Stimulated activated CD4-positive, alpha-beta T cell treated with anti-CD3 and anti-CD28 coated beads, Interleukin-1b, Interleukin-23, amount 100 ng/mL, for 24 hours (primary cell): ENCODE results near the gene BCAN.

Source experiments
- DNase-seq, 4 experiments: peaks; one replicate each; pipeline ENCODE4 v3.0.0-alpha.2; 2020; ENCODE audit warnings: low read depth in 4 of 4, low spot score in 1 of 4

BCAN gene

DNA sequence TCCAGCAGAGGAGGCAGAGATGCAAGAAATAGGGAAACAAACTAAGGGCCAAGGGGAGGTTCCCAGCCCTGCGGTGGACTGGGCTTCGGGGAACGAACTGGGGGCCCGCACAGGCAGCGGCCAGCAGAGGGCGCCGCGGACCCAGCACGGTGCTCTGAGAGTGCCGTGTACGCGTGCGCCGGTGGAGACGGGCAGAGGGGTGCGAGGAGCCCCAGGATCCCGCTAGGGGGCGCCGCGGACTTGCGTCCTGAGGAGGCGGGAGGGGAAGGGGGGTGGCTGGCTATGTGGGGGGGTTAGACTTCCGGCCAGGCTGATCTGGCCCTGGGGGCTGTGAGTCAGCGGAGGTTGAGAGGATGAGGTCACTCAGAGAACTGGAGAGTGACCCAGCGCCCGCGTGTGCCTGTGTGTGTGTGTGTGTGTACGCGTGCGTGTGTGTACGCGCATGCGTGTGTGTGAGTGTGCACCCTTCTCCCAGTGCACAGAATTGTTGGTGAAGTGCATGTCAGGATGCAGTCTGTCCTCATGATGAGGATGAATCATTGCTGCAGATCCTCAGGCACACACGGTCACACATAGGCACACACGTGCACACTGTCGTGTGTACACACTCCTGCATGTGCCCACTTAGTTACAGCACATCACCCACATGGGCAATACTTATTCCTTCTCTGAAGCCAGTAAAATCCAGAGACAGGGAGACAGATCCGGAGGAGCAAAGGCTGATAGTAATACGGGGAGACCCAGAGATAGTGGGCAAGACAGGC lies 18.3 kb downstream of the BCAN start:
- peak; percentile 83 to 95 (median 90) for DNase-seq

DNA sequence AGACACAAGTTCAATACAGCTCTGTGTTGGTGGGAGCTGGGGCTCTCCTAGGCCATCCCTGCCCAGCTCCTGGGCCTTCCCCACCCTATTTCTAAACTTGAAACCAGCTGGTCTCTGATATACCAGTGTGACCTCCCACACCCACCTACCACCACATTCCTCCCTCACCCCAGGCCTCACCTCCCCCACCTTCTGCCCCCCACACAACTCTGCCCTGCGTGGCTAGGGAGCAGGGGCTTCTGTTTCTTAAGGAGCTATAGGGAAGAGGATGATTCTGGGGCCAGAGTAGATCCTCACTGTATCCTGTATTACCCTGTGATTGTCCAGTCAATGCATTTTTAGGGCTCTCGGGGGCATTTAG lies 18.8 kb downstream of the BCAN start:
- no peak for DNase-seq

DNA sequence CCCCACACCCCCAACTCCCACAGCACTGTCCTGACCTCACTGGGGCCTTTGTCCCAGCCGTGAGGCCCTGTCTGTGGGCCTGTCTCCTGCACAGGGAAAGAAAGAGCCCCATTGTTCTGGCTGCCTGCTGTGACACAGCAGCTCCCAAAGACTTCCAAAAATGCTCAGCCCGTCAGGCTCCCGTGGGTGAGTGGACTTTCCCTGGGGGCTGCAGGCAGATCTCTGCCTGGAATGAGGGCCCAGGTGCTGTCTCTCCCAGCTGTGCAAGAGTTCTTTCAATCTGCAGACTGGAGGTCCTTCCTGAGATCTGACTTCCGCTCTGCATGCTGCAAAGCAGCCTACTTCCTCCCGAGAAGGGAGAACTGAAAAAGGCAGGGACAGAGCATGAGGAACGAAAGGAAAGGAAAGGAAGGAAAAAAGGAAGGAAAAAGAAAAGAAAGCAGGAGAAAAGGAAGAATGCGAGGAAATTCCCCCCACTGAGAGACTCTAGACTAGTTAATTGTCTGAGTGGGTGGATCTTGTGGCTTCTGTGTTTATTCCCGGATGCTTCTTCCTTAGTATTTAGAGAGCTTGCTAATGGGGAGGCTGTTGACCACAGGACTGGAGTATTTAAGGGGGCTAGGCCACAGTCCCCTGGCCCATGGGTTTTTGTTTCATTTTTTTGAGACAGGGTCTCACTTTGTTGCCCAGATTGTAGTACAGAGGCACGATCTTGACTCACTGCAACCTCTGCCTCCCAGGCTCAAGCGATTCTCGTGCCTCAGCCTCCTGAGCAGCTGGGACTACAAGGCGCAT lies 20.3 kb downstream of the BCAN start:
- no peak for DNase-seq

DNA sequence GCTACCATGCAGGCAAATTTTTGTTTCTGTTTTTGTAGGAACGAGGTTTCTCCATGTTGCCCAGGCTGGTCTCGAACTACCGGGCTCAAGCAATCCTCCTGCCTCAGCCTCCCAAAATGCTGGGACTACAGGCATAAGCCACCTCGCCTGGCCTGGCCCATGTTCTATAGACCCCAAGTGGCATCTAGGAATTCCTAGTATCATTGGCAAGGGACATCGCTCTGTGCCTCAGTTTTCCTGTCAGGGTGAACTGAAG lies 20.8 kb downstream of the BCAN start:
- DNase-seq, result no peak

DNA sequence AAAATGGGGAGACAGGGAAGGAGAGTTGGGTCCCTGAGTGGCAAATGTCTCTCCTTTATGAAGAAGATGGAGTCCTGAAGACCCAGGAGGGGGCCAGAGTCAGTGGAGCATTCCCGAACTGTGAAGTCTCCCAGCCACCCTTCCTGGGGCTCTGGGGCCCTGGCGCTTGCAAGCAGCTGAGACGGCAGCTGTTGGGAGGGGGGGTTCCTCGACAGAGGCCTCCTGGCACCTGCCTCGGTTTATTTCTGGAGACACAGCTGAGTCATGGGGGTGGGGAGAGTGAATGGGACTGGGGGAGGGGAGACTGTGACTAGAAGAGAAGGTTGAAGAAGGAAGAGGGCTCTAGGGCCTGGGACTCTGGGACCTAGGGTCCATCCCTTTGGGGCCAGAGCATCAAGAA lies 21.3 kb downstream of the BCAN start:
- DNase-seq, result no peak

DNA sequence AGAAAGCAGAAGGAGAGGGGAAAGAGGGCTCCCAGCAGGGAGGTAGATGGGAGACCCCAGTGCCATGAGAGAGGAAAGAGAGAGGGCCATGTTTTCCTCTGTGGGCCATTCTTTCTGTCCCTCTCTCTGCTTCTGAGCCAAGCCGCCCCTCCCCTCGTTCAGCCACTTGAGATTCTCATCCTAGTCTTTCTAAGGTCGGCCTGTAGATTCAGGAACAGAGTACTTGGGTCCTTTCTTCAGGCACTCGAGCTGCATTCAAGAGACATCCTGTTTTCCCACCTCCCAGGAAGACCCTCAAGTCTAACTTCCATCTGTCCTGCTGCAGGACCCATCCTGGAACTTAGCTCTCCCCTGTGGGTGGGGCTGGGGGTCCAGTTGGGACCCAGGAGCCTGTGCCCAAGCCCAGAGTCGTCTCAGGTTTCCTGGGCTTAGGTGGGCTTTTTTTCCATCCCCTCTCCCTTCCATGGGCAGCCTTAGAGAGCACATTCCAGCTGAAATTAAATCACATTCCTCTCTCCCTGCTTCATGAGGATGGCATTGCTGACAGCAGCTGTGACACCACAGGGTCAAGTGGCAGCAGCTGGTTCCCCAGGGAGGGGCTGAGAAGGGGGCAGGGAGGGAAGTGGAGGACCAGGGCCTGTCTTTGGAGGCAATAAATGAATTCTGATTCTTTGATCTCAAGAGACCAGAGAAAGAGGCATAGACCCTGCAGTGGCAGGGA lies 22.3 kb downstream of the BCAN start:
- no peak for DNase-seq

DNA sequence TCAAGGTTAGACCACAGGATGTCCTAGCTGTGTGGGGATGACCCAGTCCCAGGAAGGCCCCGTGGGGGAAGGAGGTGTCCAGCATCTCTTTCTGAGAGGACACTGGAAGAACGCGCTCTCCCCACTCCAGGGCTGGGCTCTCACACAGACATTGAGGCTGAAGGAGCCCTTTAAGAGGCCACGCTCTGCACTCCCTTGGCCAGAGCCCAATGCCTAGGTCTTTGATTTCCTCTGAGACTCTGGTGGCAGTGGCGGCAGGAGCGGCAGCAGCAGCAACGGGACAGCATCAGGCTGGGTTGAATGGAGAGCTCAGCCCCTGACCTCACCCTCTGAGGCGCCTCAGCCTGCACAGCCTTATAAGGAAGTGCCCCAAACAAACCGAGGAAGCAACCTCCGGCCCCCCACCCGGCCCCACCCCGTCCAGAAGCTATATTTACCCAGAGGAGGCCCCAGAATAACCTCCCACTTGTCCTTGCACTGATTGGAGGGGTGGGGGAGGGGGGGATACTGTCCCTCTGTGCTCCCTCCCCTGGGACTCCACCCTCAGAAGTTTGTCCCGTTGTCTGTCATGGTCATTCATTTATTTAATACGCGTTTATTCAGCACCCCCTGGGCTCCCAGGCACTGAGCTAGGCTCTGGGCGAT lies 23.0 kb downstream of the BCAN start:
- DNase-seq, result no peak

DNA sequence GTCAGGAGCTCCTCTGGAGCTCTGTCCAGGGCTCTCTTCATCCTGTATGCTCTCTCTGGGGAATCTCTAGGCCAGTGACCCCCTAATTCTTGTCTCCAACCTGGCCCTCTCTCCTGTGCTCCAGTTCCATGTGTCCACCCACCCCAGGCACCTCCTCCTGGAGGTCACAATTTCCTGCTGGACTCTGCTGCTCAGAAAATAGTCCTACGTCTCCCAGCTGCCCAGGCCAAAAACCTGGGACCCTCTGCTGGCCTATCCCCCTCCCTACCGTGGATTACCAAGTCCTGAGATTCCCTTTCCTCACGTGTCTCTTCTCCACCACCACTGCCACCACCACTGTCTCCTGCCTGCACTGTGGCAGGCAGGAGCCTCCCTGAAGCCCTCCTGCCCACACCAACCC lies 23.6 kb downstream of the BCAN start:
- DNase-seq, result no peak

DNA sequence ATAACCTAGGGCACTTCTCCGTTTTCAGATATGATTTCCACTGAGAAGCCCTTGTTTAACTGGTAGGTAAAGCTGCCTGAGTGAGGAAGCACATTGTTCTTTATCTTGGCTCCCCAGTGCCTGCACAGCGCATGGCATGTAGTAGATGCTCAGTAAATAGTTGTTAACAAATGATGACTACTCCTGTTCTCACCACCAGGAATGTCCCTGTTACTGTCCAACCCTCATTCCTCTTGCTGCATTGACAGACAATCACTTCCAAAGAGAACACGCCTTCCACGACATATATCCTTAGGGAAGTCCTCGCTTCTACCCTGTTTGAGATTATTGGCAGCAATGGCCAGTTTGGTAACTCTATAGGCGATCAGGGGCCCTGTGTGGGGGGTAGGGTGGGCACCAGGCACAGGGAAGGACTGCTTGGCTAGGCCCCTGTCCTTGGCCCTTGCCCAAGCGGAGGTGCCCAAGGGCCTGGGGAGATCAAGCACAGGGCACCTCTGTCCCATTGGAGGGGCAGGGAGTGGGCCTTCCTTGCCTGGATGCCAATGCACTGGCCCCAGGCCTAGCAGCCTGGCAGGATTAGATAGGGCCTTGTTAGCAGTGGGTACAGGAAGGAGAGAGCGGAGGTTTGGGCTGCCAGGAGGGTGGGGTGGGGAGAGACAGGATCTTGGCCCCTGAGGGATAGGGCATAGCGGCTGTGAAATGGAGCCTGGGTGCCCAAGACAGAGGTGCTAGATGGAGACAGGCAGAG lies 25.1 kb downstream of the BCAN start:
- DNase-seq, result no peak

DNA sequence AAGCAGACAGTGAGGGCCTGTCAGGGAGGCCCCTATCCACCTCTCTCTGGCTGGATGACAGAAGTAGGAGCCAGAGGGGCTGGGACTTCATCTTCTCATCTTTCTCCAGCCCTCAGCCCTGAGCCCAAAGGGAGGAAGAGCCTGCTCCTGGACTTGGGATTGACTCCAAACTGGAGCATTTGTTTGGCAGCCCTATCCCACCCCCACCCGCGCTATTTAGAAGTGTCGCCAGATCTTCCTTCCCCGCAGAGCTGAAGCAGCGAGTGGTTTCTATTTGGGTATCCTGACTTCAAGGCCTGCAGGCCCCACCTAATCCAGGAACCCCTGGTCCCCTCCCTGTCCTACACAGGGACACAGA lies 25.7 kb downstream of the BCAN start:
- no peak for DNase-seq

DNA sequence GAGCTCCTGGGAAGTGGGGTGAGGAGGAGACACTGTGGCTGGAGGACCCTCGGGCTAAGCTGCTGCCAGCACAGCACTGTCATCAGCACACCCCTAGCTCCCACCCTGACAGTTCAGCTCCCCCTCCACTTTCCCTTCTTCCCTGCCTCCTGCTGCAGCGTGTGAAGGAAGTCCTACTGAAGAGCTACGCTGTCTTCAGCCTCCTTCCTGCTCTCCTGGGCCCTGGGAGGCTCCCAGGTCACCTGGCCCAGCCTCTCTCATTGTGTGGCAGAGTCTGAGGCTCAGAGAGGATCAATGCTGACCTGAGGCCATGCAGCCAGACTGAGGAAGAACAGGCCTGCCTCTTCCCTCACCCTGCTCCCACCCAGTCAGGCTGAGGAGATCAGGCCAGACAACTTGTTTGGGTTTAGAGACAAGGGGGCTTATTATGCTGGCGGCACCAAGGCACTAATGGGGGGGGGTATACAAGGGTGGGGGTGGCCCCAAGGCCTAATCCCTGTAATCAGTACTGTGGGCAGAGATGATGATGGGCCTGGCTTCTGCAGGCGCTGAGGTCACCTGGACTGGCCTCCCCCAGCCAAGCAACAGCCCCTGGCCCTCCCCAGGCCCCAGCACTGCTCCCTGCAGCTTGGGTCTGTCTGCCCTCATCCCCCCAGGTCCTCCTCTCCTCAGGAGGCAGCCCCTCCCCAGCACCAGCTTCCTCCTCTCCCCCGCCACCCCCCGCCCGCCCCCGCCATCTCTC lies 26.2 kb downstream of the BCAN start:
- DNase-seq, result no peak

DNA sequence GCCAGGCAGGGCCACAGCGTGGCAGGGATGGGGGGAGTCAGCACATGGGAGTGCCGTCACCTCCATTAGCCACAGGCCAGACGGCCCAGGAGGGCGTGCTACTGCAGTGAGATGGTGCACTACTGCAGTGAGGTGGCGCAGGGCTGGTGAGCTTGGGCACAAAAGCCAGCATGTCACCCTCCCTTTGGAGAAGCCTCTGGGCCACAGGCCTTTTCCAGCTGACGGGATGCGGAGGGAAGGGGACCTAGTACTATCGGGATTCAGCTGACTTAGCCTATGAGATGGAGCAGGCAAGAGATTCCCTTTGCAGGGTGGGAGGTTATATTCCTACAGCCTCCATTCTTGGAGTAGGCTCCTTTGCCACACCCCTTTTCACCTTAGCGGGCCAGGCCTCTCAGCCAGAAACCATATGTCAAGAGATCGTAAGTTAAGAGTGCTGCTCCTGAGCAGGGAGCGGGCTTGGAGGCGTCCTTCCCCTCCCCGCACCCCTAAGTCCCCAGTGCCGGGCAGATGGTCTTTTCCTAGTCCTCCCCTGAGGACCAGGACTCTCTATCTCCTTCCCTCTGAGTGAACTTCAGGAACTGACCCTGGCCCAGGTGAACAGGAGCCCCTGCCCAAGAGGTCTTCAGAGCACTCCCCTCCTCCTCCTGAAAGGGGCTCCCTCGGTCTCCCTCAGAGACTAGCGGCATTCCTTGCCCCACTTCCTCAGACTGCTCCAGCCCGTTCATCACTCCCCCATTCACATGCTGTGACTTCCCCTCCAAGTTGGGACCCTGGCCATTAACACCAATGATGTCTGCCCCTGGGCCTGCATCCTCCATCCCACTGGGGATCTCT lies 27.1 kb downstream of the BCAN start:
- no peak for DNase-seq

DNA sequence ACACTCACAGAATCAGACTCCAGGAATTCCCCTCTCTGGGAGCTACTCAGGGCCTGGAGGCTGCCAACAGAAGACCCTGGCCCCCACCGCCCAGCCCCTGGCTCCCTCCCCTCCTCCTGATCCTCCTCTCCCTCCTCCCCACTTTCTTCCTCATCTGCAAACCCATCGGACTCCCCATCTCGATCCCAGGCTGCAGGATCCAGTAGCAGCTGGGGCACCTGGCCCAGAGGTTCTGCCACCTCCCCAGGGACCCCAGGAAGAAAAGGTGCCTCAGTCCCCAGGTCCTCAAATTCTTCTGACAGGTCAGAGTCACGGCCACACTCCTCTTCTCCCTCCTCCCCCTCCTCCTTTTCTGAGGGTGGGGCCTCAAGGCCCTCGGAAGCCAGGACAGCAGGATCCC lies 27.9 kb downstream of the BCAN start:
- DNase-seq, result no peak

DNA sequence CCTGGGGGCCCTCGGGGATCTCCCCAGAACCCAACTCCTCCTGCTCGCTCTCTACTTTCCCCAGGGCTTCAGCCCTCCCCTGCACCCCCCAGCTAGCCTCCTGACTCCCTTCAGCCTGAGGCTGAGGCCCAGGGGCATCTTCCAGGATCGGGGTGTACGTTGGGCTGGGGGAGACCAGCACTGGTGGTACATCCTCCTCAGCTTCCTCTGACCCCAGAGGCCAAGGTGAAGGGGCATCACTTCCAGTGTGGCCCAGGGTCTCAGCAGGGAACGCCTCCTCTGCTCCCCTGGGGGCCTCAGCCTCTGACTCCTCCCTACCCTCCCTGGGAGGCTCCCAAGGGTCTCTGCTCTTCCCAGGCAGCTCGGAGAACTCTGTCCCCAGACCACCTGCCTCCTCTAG lies 28.4 kb downstream of the BCAN start:
- DNase-seq, result no peak

DNA sequence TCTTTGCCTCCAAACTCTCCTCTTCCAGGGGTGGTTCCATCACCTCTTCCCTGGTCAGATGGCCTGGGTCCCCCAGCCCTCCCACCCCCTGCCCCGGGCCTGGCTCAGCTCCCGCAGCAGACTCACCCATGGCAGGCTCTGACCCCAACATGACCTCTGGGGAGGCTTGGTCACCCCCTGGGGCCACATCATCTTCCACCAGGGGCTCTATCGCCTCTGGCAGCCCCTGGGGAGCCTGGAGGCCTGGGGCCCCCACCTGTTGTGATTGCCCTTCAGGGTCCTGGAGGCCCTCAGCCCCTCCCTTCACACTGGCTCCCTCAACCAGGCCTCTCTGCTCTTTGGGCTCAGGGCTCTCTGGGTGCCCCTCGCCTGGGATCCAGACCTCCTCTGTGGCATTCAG lies 28.9 kb downstream of the BCAN start:
- no peak for DNase-seq

DNA sequence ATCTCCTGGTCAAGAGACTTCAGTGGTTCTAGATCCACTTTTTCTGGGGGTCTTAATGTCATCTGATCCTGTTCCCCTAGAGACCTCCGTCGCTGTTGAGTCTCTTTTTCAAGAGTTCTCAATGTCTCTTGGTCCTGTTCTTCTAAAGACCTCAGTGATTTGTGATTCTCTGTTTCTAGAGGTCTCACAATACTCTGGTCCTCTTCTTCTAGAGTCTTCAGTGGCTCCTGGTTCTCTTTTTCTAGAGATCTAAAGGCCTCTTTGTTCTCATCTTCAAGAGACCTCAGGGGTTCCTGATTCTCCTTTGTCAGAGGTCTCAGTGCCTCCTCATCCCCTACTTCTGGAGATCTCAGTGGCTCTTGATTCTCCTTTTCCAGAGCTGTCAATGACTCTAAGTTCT lies 29.9 kb downstream of the BCAN start:
- no peak for DNase-seq

DNA sequence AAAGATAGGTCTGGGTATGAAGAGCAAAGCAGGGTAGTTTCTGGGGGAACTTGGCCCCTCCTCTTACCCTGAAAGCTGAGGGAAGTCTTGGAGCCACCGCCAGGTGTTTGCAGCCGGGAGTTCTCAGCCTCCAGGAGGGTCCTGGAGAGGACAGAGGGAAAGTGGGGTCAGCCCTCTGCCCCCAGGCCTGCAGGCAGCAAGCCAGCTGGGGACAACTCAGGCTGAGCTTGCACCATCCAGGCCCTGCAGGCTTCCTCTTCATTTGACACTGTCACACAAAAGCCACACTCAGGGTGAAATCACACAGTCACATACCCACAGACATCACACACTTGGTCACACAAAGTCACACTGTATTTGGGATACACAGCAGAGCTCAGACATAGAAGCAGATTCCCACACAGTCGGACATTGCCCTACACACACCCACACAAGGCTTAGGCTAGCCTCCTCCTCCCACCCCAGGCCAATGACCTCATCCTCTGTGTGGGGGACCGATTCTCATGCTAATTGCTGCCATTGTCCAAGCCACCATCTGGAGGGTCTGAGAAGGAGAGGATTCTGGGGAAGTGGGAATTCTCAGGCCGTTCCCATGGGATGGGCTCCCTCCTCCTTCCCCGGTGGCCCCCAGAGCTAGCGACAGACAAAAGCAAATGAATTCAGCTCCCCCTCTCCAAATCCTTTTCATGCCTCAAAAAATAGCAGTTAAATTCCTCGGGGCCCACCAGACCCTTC lies 31.6 kb downstream of the BCAN start:
- DNase-seq, result no peak

DNA sequence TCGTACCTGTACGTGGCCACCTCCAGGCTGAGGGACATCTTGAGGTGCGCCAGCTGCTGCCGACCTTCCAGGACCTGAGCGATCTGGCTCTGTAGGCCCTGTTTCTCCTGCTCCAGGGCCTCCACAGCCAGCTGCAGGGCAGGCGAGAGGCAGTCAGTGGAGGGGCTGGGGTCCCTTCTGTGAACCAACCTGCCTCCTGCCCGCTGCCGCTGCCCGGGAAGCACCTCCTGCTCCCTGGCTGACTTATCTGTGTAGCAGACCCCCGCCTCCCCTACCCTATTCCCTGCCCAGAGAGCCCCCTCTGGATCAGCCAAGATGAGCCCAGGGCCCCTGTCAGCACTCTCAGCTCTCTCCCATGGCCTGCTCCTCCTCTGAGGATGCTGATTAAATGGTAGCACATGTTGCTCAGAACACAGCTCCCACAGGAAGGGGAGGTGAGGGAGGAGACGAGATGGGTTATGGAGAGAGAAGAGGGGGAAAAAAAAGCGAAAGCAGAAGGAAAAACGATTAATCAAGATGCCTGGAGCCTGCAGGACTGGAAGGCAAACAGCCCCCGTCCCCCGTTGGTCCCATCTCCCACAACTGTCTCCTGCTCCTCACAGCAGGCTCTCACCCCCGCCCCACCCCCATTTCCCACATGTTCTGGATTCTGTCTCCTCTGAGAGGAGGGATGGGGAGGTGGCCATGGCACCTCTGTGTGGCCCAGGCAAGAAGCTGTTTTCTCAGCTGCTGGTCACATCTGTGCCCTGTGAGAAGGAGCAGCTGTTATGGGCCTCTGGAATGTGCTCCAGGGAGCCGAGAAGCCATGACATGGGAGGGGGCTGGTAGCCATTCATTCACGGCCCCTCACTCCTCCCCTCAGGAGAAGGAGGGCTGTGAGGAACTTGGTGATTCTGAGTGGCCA lies 33.5 kb downstream of the BCAN start:
- DNase-seq, result no peak
